ENCODE data around the gene AGAP1.
"Not testable (repeated sequence)": the region's sequence is repeated elsewhere in the genome, so short reads cannot be mapped to it uniquely, and the experiment has no call there.

Gene AGAP1

DNA sequence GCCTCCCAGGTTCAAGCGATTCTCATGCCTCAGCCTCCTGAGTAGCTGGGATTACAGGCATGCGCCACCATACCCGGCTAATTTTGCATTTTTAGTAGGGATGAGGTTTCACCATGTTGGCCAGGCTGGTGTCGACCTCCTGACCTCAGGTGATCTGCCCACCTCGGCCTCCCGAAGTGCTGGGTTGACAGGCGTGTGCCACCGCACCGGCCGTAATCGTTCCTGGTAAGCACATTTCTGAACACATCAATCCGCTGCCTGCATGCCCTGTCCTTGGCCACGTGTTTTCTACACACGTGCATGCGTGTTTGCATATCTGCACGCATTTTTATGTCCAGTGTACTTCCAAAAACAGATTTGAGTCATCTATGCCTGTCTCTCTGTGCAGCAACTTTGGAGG, 597.0 kb downstream of the AGAP1 start:
- not testable (repeated sequence) for DNase-seq

DNA sequence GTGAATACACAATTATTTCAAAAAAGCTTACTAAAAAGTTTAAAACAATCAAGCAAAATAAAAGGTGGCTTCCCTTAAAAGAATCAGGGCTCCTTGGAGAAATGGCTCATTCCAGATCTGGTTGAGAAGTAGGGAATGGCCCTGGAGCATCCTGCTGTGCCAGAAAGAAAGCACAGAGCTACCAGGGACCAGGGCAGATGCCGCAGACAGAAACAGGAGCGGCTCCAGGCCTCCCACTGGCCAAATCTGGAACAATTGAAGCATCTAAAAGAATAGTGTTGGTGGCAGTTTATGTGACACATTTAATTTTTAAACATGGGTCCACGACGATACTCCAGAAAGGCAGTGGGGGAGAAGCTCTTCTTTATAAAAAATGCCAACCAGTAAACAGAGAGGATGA, 598.9 kb downstream of the AGAP1 start:
- DNase-seq: no peak

- DNase-seq: no peak
These were observed 599.3 kb downstream of the AGAP1 start for GRCh38 chr2:236093134-236093533.

GRCh38 chr2:236095504-236095903, 601.7 kb downstream of the AGAP1 start:
- DNase-seq: no peak

- DNase-seq: no peak
These were observed 607.6 kb downstream of the AGAP1 start for GRCh38 chr2:236101311-236101950.

- DNase-seq: no peak
These were observed 609.1 kb downstream of the AGAP1 start for GRCh38 chr2:236102971-236103370.

DNA sequence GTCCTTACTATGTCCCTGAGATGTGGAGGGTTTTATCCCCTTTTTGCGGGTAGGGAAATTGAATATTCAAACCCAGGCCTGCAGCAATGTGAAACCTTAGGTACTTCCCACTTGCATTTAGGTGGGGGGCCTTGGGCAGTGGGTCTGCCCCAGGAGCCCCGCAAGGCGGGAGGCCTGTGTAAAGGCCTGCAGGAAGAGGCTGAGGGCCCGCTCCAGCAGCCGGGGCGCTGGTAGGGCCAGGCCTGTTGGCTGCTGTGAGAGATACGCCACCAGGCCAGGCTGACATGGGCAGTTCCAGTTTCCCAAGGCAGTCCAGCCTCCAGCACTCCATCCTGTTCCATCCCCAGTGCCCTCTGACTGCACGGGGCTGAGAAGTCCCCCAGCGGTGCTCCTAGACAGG, 610.1 kb downstream of the AGAP1 start:
- DNase-seq: no peak

- no peak for DNase-seq
These were observed 612.2 kb downstream of the AGAP1 start for GRCh38 chr2:236105955-236106607.

DNA sequence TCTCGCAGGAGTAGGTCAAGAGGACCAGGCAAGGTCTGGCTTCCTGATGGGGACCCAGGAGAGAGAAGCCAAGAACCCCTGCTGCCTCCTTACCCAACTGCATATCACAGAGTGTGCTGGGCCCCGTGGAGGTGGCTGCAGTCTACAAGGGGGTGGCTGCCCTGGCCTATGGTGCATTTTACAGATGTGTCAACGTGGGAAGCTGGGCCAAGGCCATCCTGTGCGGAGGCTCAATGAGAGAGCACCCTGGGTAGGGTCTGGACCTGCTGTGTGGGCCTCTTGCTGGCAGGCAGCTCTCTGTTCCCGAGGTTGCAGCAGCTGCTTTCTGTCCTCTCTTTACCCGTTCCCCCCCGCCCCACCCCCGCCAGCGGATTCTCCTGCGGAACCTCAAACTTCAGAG, 612.9 kb downstream of the AGAP1 start:
- no peak for DNase-seq

GRCh38 chr2:236107536-236107935, 613.7 kb downstream of the AGAP1 start:
- no peak for DNase-seq

DNA sequence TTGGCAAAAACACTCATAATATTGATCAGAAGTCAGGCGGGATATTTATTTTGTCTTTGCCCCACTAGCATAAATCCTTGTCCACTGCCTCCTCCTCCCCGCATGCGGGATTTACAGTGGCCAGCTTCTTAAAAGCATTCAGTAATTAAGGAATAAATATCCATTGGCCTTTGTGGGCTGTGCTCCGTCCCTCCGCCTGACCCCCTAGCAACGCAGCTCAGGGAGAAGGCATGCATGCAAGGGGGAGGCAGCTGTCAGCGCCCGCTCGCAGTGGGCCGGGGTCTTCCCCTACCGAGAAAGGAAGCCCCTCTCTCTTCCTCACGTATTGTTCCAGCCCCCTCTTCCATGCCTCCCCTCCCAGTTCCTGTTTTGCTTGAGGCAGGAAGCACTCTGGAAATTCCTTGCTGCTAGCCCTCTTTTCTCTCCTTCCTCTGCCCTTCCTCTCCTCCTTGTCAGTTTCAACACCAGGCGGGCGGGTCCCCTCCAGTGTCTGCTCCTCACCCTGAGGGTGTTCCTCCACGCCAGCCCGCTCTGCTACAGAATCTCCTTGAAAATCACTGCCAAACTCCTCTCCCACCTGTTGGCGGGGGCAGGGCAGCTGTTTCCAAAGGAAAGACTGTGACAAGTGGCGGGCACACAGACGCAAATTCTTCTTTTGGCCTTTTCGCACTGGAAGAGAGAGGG, 614.2 kb downstream of the AGAP1 start:
- DNase-seq: no peak

DNA sequence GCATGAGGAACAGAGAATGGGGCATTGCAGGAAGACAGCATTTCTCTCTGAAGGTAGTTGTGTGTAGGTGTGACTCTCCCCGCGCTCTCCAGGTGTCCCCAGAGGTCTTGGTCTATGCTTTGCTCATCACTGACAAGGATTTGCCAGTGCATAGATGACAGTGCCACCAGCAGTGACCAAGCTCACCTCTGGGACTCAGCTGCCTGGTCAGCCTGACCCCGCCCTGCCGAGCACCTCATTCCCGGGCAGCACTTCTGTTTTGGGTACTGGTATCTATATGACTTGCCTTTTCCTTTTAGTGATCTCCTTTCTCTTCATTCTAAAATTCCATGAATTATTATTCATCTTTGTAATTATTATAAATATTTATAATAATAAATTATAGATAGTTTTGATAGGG, 615.2 kb downstream of the AGAP1 start:
- DNase-seq: no peak

- DNase-seq: no peak
These were observed 615.6 kb downstream of the AGAP1 start for GRCh38 chr2:236109473-236109872.

- no peak for DNase-seq
These were observed 618.6 kb downstream of the AGAP1 start for GRCh38 chr2:236112466-236112865.

- no peak for DNase-seq
These were observed 619.6 kb downstream of the AGAP1 start for GRCh38 chr2:236113425-236113824.

- no peak for DNase-seq
These were observed 620.1 kb downstream of the AGAP1 start for GRCh38 chr2:236113948-236114347.

DNA sequence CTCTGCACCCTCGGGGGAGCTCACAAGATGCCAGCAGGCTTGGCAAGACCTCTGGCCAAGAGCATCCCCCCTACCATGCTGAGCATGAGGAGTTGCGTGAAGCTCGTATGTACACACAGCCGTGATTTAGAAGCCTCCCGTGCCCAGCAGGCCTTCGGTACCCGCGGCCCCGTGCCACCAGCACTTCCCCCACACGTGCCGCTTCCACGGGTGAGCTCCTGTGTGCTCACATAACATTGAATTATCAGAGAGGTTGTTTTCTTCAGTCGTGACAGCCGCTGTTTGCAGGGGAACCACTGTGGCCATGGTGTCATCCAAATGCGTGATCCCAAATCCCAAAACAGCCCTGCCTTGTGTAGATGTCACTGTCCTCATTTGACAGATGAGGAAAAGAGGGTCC, 621.1 kb downstream of the AGAP1 start:
- DNase-seq: no peak

DNA sequence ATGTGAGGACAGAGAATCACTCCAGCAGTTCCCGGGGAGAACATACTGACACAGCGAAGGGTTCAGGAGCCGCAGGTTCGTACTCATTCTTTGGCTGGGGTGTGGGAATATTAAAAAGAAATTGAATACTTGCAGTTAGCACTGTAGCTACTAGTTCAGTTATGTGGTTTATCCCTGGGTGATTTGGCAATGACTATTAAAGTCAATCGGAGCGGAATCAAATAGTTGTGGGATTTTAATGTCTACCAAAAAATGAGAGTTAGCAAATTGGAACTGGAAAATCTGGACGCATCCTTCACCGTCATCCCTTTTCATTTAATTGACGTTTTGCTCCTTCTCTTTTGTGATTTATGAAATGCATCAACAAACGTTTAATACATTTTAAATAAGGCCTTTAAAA, 623.6 kb downstream of the AGAP1 start:
- DNase-seq: no peak

DNA sequence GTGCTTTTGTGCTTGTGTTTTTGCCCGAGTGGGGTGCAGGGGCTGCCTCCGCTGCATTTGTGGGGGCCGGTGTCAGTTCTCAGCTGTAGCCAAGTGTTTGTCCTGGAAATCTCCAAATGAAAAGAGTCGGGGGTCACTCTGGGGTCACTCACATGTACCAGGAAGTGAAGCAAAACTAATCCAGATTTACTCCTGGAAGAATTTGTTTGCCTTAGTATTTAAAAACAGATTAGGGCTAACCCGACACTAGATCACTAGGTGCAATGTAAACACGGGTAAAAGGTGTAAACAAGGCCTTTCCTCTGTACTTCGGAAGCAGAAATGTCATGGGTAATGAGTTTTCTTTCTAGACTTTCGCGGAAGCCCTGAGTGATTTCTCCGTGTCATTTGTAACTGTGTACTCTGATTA, 624.0 kb downstream of the AGAP1 start:
- no peak for DNase-seq

DNA sequence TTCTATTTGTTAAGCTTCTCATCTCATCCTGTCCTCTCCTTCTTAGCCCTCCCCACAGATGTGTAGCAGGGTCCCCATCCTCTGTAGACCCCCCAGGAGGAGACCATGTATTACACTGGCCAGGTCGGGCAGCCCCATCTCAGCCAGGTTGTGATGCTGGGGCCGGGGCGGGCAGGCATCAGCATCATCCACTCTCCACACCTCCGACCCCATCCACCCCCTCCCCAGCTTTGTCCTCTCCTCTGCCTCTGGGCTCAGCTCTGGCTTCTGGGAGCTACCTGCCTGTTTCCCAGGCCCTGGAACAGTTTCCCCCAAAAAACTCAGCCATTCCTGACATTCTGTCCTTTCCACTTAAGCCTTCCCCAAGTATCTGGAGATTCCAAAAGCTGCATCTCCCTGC, 625.2 kb downstream of the AGAP1 start:
- no peak for DNase-seq

GRCh38 chr2:236119476-236119875, 625.6 kb downstream of the AGAP1 start:
- no peak for DNase-seq

DNA sequence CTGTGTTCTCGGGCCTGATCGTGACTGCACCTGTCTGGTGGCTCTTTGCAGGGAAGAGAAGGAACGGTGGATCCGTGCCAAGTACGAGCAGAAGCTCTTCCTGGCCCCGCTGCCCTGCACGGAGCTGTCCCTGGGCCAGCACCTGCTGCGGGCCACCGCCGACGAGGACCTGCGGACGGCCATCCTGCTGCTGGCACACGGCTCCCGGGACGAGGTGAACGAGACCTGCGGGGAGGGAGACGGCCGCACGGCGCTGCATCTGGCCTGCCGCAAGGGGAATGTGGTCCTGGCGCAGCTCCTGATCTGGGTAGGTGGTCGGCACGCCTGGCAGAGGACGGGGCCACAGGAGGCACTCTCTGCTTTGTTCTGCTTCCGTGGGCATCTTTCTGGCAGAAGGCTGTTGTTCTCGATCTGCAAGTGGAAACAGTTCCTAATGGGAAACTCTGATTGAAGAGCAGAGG, 626.3 kb downstream of the AGAP1 start:
- no peak for DNase-seq

GRCh38 chr2:236120829-236121228, 627.0 kb downstream of the AGAP1 start:
- DNase-seq: no peak

GRCh38 chr2:236121546-236121945, 627.7 kb downstream of the AGAP1 start:
- DNase-seq: no peak
